ENCODE results near the gene VGLL2. TPM values are rescaled to one million over a fixed set of nuclear protein-coding genes. Genes with fewer than 3 reads are reported as not detected.

The VGLL2 gene
- total RNA-seq, 1 experiment from 2014 or later, result not detected

GRCh38 chr6:117272891-117273290 is 7.5 kb downstream of the VGLL2 start:
- H3K27me3 ChIP-seq (replicated peaks; ENCODE audit: control insufficient read depth, insufficient read depth, low read length), result no peaks in the 10 kb centered on the region
- no TSS peak for BruUV-seq (replicated peaks)

DNA sequence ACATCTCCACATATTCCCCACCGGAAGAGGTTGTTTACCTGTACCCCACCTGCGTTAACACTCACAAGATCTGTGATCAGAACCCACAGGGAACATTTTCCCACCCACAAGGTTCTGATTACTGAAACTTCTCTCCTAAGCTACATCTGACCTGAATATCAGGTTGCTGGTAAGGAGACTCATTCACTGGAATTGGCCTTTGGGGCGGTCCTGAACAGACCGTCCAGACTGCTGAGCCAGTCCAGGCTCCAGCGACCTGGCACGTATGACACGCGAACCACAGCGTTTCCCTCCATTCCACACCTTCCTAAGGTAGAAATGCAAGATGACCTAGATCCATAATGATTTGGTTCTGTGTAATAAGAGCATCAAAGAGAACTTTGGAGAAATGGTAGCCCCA is 9.8 kb downstream of the VGLL2 start:
- Mint-ChIP-seq H3K27ac (ENCODE audit: unreplicated experiment) (no peak overlapping the region), H3K27me3 (ENCODE audit: insufficient read depth, unreplicated experiment) (peaks cover 24% of the 10 kb centered on the region), H3K4me3 (ENCODE audit: unreplicated experiment) (no peak overlapping the region), H3K4me1 (ENCODE audit: low read depth, unreplicated experiment) (no peaks in the 10 kb centered on the region), H3K9me3 (ENCODE audit: unreplicated experiment) (no peaks in the 10 kb centered on the region), H3K36me3 (ENCODE audit: insufficient read depth, unreplicated experiment) (no peaks in the 10 kb centered on the region)
- no peaks in the 10 kb centered on the region for H3K36me3 ChIP-seq (ENCODE audit: control insufficient read depth, insufficient read depth, low read length)
- no TSS peak for BruUV-seq (replicated peaks)
- no peak for DNase-seq
- POLR2A ChIA-PET, result no interaction called here
- CTCF ChIA-PET, result no interaction called here
- no peak for TF ChIP-seq CTCF (IDR thresholded peaks at IDR 0.05; ENCODE audit: insufficient read depth in 1 of 2, low read depth in 1 of 2, low read length in 1 of 2, severe bottlenecking in 1 of 2, unreplicated experiment in 1 of 2)
- H3K27me3 ChIP-seq (replicated peaks; ENCODE audit: control insufficient read depth, insufficient read depth, low read length), result no peaks in the 10 kb centered on the region
- no peaks in the 10 kb centered on the region for H3K4me1 ChIP-seq
- no peaks in the 10 kb centered on the region for H3K9me3 ChIP-seq
- H3K4me3 ChIP-seq (ENCODE audit: low read depth, low read length), result no peak overlapping the region
- intact Hi-C loops (cut with micrococcal nuclease; ENCODE audit: unreplicated experiment), result no loop called here

More at GRCh38 chr6:117272891-117273290, 7.5 kb downstream of the VGLL2 start:
- H3K27ac Mint-ChIP-seq (ENCODE audit: unreplicated experiment), result no peak overlapping the region
- ChIA-PET CTCF (interaction anchor here (0.6 kb wide), 1 partner anchor 177 kb away, joined by 4 read pairs; no protein-coding TSS in a partner anchor), POLR2A (no interaction called here)
- peaks cover 30% of the 10 kb centered on the region for H3K27me3 Mint-ChIP-seq (ENCODE audit: insufficient read depth, unreplicated experiment)
- no peak for TF ChIP-seq CTCF (IDR thresholded peaks at IDR 0.05; ENCODE audit: insufficient read depth in 1 of 2, low read depth in 1 of 2, low read length in 1 of 2, severe bottlenecking in 1 of 2, unreplicated experiment in 1 of 2)
- H3K4me1 Mint-ChIP-seq (ENCODE audit: low read depth, unreplicated experiment), result no peaks in the 10 kb centered on the region
- no peak for DNase-seq
- Histone ChIP-seq H3K36me3 (ENCODE audit: control insufficient read depth, insufficient read depth, low read length) (no peaks in the 10 kb centered on the region), H3K4me3 (ENCODE audit: low read depth, low read length) (no peak overlapping the region), H3K4me1 (no peaks in the 10 kb centered on the region), H3K9me3 (no peaks in the 10 kb centered on the region)
- no peak overlapping the region for H3K4me3 Mint-ChIP-seq (ENCODE audit: unreplicated experiment)
- intact Hi-C loops (cut with micrococcal nuclease; ENCODE audit: unreplicated experiment), result no loop called here
- H3K9me3 Mint-ChIP-seq (ENCODE audit: unreplicated experiment), result no peaks in the 10 kb centered on the region
- no peaks in the 10 kb centered on the region for H3K36me3 Mint-ChIP-seq (ENCODE audit: insufficient read depth, unreplicated experiment)

DNA sequence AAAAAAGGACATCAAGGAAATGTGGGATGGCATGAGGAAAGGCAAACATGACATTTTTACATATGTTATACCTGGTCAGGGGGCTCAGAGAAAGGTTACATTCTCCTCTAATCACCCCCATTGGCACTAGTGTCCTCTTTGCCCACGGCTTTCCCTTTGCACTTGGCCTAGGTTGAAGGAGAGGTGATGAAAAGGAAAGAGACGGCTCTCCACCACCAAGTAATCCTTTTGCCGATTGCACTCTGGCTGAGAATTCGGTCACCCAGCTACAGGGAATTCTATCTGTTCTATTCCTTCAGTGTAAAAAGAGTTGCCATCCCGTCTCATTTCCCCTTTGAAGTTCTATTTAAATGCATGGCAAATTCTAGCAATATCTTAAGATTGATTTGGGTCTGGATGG is 10.4 kb downstream of the VGLL2 start:
- Histone ChIP-seq H3K27me3 (replicated peaks; ENCODE audit: control insufficient read depth, insufficient read depth, low read length) (no peaks in the 10 kb centered on the region), H3K36me3 (ENCODE audit: control insufficient read depth, insufficient read depth, low read length) (no peaks in the 10 kb centered on the region), H3K4me3 (ENCODE audit: low read depth, low read length) (no peak overlapping the region), H3K4me1 (no peaks in the 10 kb centered on the region), H3K9me3 (no peaks in the 10 kb centered on the region)
- Mint-ChIP-seq H3K4me3 (ENCODE audit: unreplicated experiment) (no peak overlapping the region), H3K27ac (ENCODE audit: unreplicated experiment) (no peak overlapping the region), H3K36me3 (ENCODE audit: insufficient read depth, unreplicated experiment) (no peaks in the 10 kb centered on the region), H3K27me3 (ENCODE audit: insufficient read depth, unreplicated experiment) (peaks cover 27% of the 10 kb centered on the region), H3K4me1 (ENCODE audit: low read depth, unreplicated experiment) (no peaks in the 10 kb centered on the region), H3K9me3 (ENCODE audit: unreplicated experiment) (no peaks in the 10 kb centered on the region)
- DNase-seq, result no peak
- CTCF ChIA-PET, result no interaction called here
- TF ChIP-seq CTCF (IDR thresholded peaks at IDR 0.05; ENCODE audit: insufficient read depth in 1 of 2, low read depth in 1 of 2, low read length in 1 of 2, severe bottlenecking in 1 of 2, unreplicated experiment in 1 of 2), result no peak
- POLR2A ChIA-PET, result no interaction called here
- no TSS peak for BruUV-seq (replicated peaks)
- intact Hi-C loops (cut with micrococcal nuclease; ENCODE audit: unreplicated experiment), result no loop called here

Measured in Caco-2 (cell line).